ENCODE data around the gene MEOX1. TPM values are rescaled to one million over a fixed set of nuclear protein-coding genes. Genes with fewer than 3 reads are reported as not detected.

The MEOX1 gene
- total and polyA plus RNA-seq, 2 of the 4 experiments (the other 2 are of a cell fraction): 0.48 to 0.72 TPM

DNA sequence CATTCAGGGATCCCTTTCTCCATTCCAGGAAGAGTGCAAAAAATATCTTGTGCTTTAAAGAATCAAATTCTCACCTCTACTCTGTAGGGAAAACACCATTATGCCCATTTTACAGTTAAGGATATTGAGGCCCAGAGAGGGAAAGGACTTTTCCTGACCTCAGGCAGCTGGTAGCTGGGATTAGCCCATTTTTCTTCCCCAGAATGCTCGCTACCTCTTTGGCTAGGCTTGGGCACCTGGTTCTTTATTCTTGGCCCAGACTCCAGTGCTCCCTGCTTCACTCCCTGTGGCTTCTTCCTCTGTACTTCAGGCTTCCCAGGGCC lies 45.7 kb downstream of the MEOX1 start:
- Histone ChIP-seq H3K27ac (ENCODE audit: insufficient read depth, low read length) (no peak overlapping the region), H3K4me3 (ENCODE audit: insufficient read depth, low read depth, low read length) (no peak overlapping the region), H3K14ac (replicated peaks; ENCODE audit: low read depth, low read length) (no peak overlapping the region), H2BK5ac (ENCODE audit: low read depth, low read length, poor library complexity, severe bottlenecking) (no peak overlapping the region), H4K91ac (ENCODE audit: insufficient read depth, low read depth, low read length) (no peak overlapping the region), H3K9me1 (ENCODE audit: insufficient read depth, low read length) (0 out of 2 replicates have a peak, but pooled peaks cover 3% of the 10 kb centered on the region), H4K8ac (ENCODE audit: low read depth in 2 of 2, low read length in 2 of 2) (no peak overlapping the region), H3K36me3 (ENCODE audit: control insufficient read depth, insufficient read depth, low read length) (no peaks in the 10 kb centered on the region), H2BK15ac (ENCODE audit: low read depth, low read length) (no peak overlapping the region), H3K23ac (ENCODE audit: low read depth, low read length) (no peak overlapping the region), H2AFZ (replicated peaks; ENCODE audit: low read length, poor library complexity) (no peak overlapping the region), H3K9ac (ENCODE audit: low read depth, low read length) (no peak overlapping the region), H3K56ac (ENCODE audit: extremely low read depth, insufficient read depth, low read length) (no peak overlapping the region), H2BK120ac (ENCODE audit: low read depth, low read length) (no peak overlapping the region), H3K18ac (ENCODE audit: low read depth, low read length) (no peak overlapping the region), H4K20me1 (ENCODE audit: insufficient read depth, low read length) (no peaks in the 10 kb centered on the region), H3K4me1 (ENCODE audit: control insufficient read depth, insufficient read depth, low read length) (peaks cover 10% of the 10 kb centered on the region), H3K79me1 (ENCODE audit: low read depth in 1 of 2, low read length in 2 of 2) (no peaks in the 10 kb centered on the region), H2AK5ac (ENCODE audit: low read depth, low read length) (no peak overlapping the region), H4K5ac (ENCODE audit: low read depth, low read length) (no peak overlapping the region), H3K4me2 (ENCODE audit: low read depth, low read length) (no peak overlapping the region), H3K27me3 (ENCODE audit: control insufficient read depth, insufficient read depth, low read length) (no peaks in the 10 kb centered on the region; the same call in 1 of the 2 replicates), H2BK20ac (ENCODE audit: low read depth, low read length) (no peak overlapping the region), H2AK9ac (replicated peaks; ENCODE audit: low read depth, low read length, poor library complexity) (no peak overlapping the region), H3K4ac (ENCODE audit: low read depth, low read length) (no peak overlapping the region), H3K9me3 (ENCODE audit: control insufficient read depth, insufficient read depth, low read length) (no peaks in the 10 kb centered on the region)
- dilution Hi-C loops (cut with HindIII; ENCODE audit: low sequenced_read_pairs, unreplicated experiment) (no loop called here), intact Hi-C loops (cut with micrococcal nuclease) (no loop called here), in situ Hi-C loops (cut with MboI; ENCODE audit: low sequenced_read_pairs) (no loop called here)
- no peak for DNase-seq
- BruUV-seq (replicated peaks): no TSS peak
- WGBS, 2 experiments (ENCODE audit: extremely low coverage in 2 of 2, insufficient read length in 1 of 2): no CpG with 5 or more reads among the region's 1 CpG
- ChIA-PET CTCF (no interaction called here), POLR2A (ENCODE audit: unreplicated experiment) (no interaction called here)
- ATAC-seq (ENCODE audit: low read depth): no peak
- TF ChIP-seq FOS (IDR thresholded peaks at IDR 0.05; ENCODE audit: low read depth, low read length) (no peak), CHD1 (IDR thresholded peaks at IDR 0.05; ENCODE audit: low read depth, low read length) (no peak), NFE2L2 (IDR thresholded peaks at IDR 0.05; ENCODE audit: low read depth, low read length) (no peak), MAZ (IDR thresholded peaks at IDR 0.05; ENCODE audit: borderline replicate concordance, low read depth, low read length) (no peak), SMC3 (IDR thresholded peaks at IDR 0.05; ENCODE audit: low read depth, low read length) (no peak), POLR2A (IDR thresholded peaks at IDR 0.05; ENCODE audit: low read depth, low read length) (no peak), MXI1 (IDR thresholded peaks at IDR 0.05; ENCODE audit: borderline replicate concordance, low read depth, low read length) (no peak), BHLHE40 (IDR thresholded peaks at IDR 0.05; ENCODE audit: low read depth, low read length) (no peak), MAFK (IDR thresholded peaks at IDR 0.05; ENCODE audit: low read depth, low read length) (no peak), RFX5 (IDR thresholded peaks at IDR 0.05; ENCODE audit: low read depth, low read length) (no peak), RCOR1 (IDR thresholded peaks at IDR 0.05; ENCODE audit: insufficient replicate concordance, low read length) (no peak), CEBPB (IDR thresholded peaks at IDR 0.05; ENCODE audit: low read depth, low read length) (no peak), RAD21 (IDR thresholded peaks at IDR 0.05; ENCODE audit: low read length) (no peak), USF2 (IDR thresholded peaks at IDR 0.05; ENCODE audit: low read depth, low read length) (no peak)
- TF ChIP-seq, protein P1, sequence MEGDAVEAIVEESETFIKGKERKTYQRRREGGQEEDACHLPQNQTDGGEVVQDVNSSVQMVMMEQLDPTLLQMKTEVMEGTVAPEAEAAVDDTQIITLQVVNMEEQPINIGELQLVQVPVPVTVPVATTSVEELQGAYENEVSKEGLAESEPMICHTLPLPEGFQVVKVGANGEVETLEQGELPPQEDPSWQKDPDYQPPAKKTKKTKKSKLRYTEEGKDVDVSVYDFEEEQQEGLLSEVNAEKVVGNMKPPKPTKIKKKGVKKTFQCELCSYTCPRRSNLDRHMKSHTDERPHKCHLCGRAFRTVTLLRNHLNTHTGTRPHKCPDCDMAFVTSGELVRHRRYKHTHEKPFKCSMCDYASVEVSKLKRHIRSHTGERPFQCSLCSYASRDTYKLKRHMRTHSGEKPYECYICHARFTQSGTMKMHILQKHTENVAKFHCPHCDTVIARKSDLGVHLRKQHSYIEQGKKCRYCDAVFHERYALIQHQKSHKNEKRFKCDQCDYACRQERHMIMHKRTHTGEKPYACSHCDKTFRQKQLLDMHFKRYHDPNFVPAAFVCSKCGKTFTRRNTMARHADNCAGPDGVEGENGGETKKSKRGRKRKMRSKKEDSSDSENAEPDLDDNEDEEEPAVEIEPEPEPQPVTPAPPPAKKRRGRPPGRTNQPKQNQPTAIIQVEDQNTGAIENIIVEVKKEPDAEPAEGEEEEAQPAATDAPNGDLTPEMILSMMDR (conservative IDR thresholded peaks at IDR 0.05; ENCODE audit: low read depth, low read length): no peak
- TF ChIP-seq, protein P2, sequence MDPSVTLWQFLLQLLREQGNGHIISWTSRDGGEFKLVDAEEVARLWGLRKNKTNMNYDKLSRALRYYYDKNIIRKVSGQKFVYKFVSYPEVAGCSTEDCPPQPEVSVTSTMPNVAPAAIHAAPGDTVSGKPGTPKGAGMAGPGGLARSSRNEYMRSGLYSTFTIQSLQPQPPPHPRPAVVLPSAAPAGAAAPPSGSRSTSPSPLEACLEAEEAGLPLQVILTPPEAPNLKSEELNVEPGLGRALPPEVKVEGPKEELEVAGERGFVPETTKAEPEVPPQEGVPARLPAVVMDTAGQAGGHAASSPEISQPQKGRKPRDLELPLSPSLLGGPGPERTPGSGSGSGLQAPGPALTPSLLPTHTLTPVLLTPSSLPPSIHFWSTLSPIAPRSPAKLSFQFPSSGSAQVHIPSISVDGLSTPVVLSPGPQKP (IDR thresholded peaks at IDR 0.05; ENCODE audit: borderline replicate concordance, low read depth, low read length): no peak

Measured in IMR-90 (cell line).